ENCODE measurements around the gene NTHL1.

Gene NTHL1

GRCh38 chr16:2047330-2048115 lies at the start of gene NTHL1, which contains the start of gene TSC2:
TSS of gene NTHL1 (minus strand) at chr16:2047834. CDS start at chr16:2047823, 11 bp downstream.
TSS of gene TSC2 (plus strand) at chr16:2047985. CDS start at chr16:2048616, 631 bp downstream.
- Histone ChIP-seq H3K4me1 (ENCODE audit: control insufficient read depth, insufficient read depth, low read length) (peaks cover 6% of the 10 kb centered on the region), H3K27ac (ENCODE audit: low read depth, low read length) (peak within 1 kb of the TSS; percentile 56), H3K27me3 (ENCODE audit: control insufficient read depth, insufficient read depth, low read length) (no peaks in the 10 kb centered on the region)

GRCh38 chr16:2096853-2097595 lies 49.4 kb upstream of the NTHL1 start:
- Histone ChIP-seq H3K4me1 (ENCODE audit: control insufficient read depth, insufficient read depth, low read length) (peaks cover 6% of the 10 kb centered on the region), H3K9ac (ENCODE audit: low read length) (no peak overlapping the region), H3K27me3 (ENCODE audit: control insufficient read depth, insufficient read depth, low read length) (no peaks in the 10 kb centered on the region), H3K27ac (ENCODE audit: low read depth, low read length) (no peak overlapping the region), H3K4me3 (ENCODE audit: low read length) (no peak overlapping the region), H3K36me3 (ENCODE audit: control insufficient read depth, insufficient read depth, low read length) (peaks cover 37% of the 10 kb centered on the region)

More at GRCh38 chr16:2047330-2048115, at the start of gene NTHL1, which contains the start of gene TSC2:
- peak within 1 kb of the TSS; percentile 87 for H3K9ac ChIP-seq (ENCODE audit: low read length)
- peaks cover 7% of the 10 kb centered on the region for H3K36me3 ChIP-seq (ENCODE audit: control insufficient read depth, insufficient read depth, low read length)
- H3K4me3 ChIP-seq (ENCODE audit: low read length) = peak within 1 kb of the TSS; percentile 96

- Histone ChIP-seq H3K9ac (ENCODE audit: low read length) (no peak overlapping the region), H3K36me3 (ENCODE audit: control insufficient read depth, insufficient read depth, low read length) (peaks cover 38% of the 10 kb centered on the region), H3K4me3 (ENCODE audit: low read length) (no peak overlapping the region), H3K27me3 (ENCODE audit: control insufficient read depth, insufficient read depth, low read length) (no peaks in the 10 kb centered on the region), H3K4me1 (ENCODE audit: control insufficient read depth, insufficient read depth, low read length) (peaks cover 12% of the 10 kb centered on the region), H3K27ac (ENCODE audit: low read depth, low read length) (no peak overlapping the region)
Measured at GRCh38 chr16:2095918-2096582, 48.4 kb upstream of the NTHL1 start.

- Histone ChIP-seq H3K4me1 (ENCODE audit: control insufficient read depth, insufficient read depth, low read length) (peaks cover 12% of the 10 kb centered on the region), H3K27ac (ENCODE audit: low read depth, low read length) (no peak overlapping the region), H3K9ac (ENCODE audit: low read length) (no peak overlapping the region), H3K36me3 (ENCODE audit: control insufficient read depth, insufficient read depth, low read length) (peaks cover 41% of the 10 kb centered on the region), H3K4me3 (ENCODE audit: low read length) (no peak overlapping the region), H3K27me3 (ENCODE audit: control insufficient read depth, insufficient read depth, low read length) (no peaks in the 10 kb centered on the region)
Measured at GRCh38 chr16:2095315-2095853, 47.8 kb upstream of the NTHL1 start.

- no peak overlapping the region for H3K4me3 ChIP-seq (ENCODE audit: low read length)
- H3K27ac ChIP-seq (ENCODE audit: low read depth, low read length) = no peak overlapping the region
- peaks cover 50% of the 10 kb centered on the region for H3K36me3 ChIP-seq (ENCODE audit: control insufficient read depth, insufficient read depth, low read length)
- H3K9ac ChIP-seq (ENCODE audit: low read length) = no peak overlapping the region
- no peaks in the 10 kb centered on the region for H3K27me3 ChIP-seq (ENCODE audit: control insufficient read depth, insufficient read depth, low read length)
- H3K4me1 ChIP-seq (ENCODE audit: control insufficient read depth, insufficient read depth, low read length) = peaks cover 12% of the 10 kb centered on the region
Measured at GRCh38 chr16:2093793-2094192, 46.2 kb upstream of the NTHL1 start.

GRCh38 chr16:2092866-2093265 lies 45.2 kb upstream of the NTHL1 start:
- H3K4me1 ChIP-seq (ENCODE audit: control insufficient read depth, insufficient read depth, low read length) = peaks cover 12% of the 10 kb centered on the region
- H3K9ac ChIP-seq (ENCODE audit: low read length) = no peak overlapping the region
- no peak overlapping the region for H3K4me3 ChIP-seq (ENCODE audit: low read length)
- H3K36me3 ChIP-seq (ENCODE audit: control insufficient read depth, insufficient read depth, low read length) = peaks cover 56% of the 10 kb centered on the region
- no peaks in the 10 kb centered on the region for H3K27me3 ChIP-seq (ENCODE audit: control insufficient read depth, insufficient read depth, low read length)
- H3K27ac ChIP-seq (ENCODE audit: low read depth, low read length) = peak overlapping the region; percentile 81

GRCh38 chr16:2092256-2092620 lies 44.6 kb upstream of the NTHL1 start:
- H3K4me3 ChIP-seq (ENCODE audit: low read length) = peak overlapping the region; percentile 57
- H3K9ac ChIP-seq (ENCODE audit: low read length) = no peak overlapping the region
- peaks cover 56% of the 10 kb centered on the region for H3K36me3 ChIP-seq (ENCODE audit: control insufficient read depth, insufficient read depth, low read length)
- H3K27ac ChIP-seq (ENCODE audit: low read depth, low read length) = peak overlapping the region; percentile 81
- peaks cover 12% of the 10 kb centered on the region for H3K4me1 ChIP-seq (ENCODE audit: control insufficient read depth, insufficient read depth, low read length)
- no peaks in the 10 kb centered on the region for H3K27me3 ChIP-seq (ENCODE audit: control insufficient read depth, insufficient read depth, low read length)

GRCh38 chr16:2091547-2092255 lies 44.1 kb upstream of the NTHL1 start:
- peaks cover 12% of the 10 kb centered on the region for H3K4me1 ChIP-seq (ENCODE audit: control insufficient read depth, insufficient read depth, low read length)
- peaks cover 59% of the 10 kb centered on the region for H3K36me3 ChIP-seq (ENCODE audit: control insufficient read depth, insufficient read depth, low read length)
- H3K27ac ChIP-seq (ENCODE audit: low read depth, low read length) = peak overlapping the region; percentile 81
- peak overlapping the region; percentile 57 for H3K4me3 ChIP-seq (ENCODE audit: low read length)
- H3K27me3 ChIP-seq (ENCODE audit: control insufficient read depth, insufficient read depth, low read length) = no peaks in the 10 kb centered on the region
- no peak overlapping the region for H3K9ac ChIP-seq (ENCODE audit: low read length)

- Histone ChIP-seq H3K4me1 (ENCODE audit: control insufficient read depth, insufficient read depth, low read length) (peaks cover 12% of the 10 kb centered on the region), H3K27ac (ENCODE audit: low read depth, low read length) (peak overlapping the region; percentile 81), H3K9ac (ENCODE audit: low read length) (peak overlapping the region; percentile 61), H3K36me3 (ENCODE audit: control insufficient read depth, insufficient read depth, low read length) (peaks cover 63% of the 10 kb centered on the region), H3K4me3 (ENCODE audit: low read length) (peak overlapping the region; percentile 57), H3K27me3 (ENCODE audit: control insufficient read depth, insufficient read depth, low read length) (no peaks in the 10 kb centered on the region)
Measured at GRCh38 chr16:2090777-2091546, 43.3 kb upstream of the NTHL1 start.

GRCh38 chr16:2090481-2090776 lies 42.8 kb upstream of the NTHL1 start:
- Histone ChIP-seq H3K9ac (ENCODE audit: low read length) (peak overlapping the region; percentile 61), H3K27ac (ENCODE audit: low read depth, low read length) (peak overlapping the region; percentile 75), H3K4me3 (ENCODE audit: low read length) (peak overlapping the region; percentile 48), H3K36me3 (ENCODE audit: control insufficient read depth, insufficient read depth, low read length) (peaks cover 60% of the 10 kb centered on the region), H3K27me3 (ENCODE audit: control insufficient read depth, insufficient read depth, low read length) (no peaks in the 10 kb centered on the region), H3K4me1 (ENCODE audit: control insufficient read depth, insufficient read depth, low read length) (peaks cover 12% of the 10 kb centered on the region)

GRCh38 chr16:2089706-2090480 lies 42.3 kb upstream of the NTHL1 start:
- H3K27me3 ChIP-seq (ENCODE audit: control insufficient read depth, insufficient read depth, low read length) = no peaks in the 10 kb centered on the region
- peaks cover 12% of the 10 kb centered on the region for H3K4me1 ChIP-seq (ENCODE audit: control insufficient read depth, insufficient read depth, low read length)
- H3K9ac ChIP-seq (ENCODE audit: low read length) = no peak overlapping the region
- no peak overlapping the region for H3K27ac ChIP-seq (ENCODE audit: low read depth, low read length)
- peak overlapping the region; percentile 48 for H3K4me3 ChIP-seq (ENCODE audit: low read length)
- H3K36me3 ChIP-seq (ENCODE audit: control insufficient read depth, insufficient read depth, low read length) = peaks cover 58% of the 10 kb centered on the region
